Thoracic aorta (tissue), 2 donors: ENCODE data around the gene SSTR3. TPM values are rescaled to one million over a fixed set of nuclear protein-coding genes. Genes with fewer than 3 reads are reported as not detected.

Experiments used
- ATAC-seq: fragments of 150-250 bp; one replicate; pipeline ENCODE4 v1.8.0; 2017; ENCODE audit warnings: low read depth; ENCODE audit not compliant: insufficient number of reproducible peaks, low FRiP score
- DNase-seq: peaks from one replicate; pipeline ENCODE4 v3.0.0-alpha.2; 2020; ENCODE audit warnings: low spot score
- H3K27ac ChIP-seq, 2 donors: fragments of 200-600 bp; sonication (generic); 1 replicate in 1 of 2; 2 replicates in 1 of 2; pipeline ENCODE4 v1.5.1; 2016; ENCODE audit warnings: mild to moderate bottlenecking in 2 of 2, moderate library complexity in 2 of 2
- H3K27me3 ChIP-seq: fragments of 200-600 bp; sonication (generic); replicated peaks from 2 replicates; pipeline ENCODE4 v1.6.0; 2016; ENCODE audit warnings: mild to moderate bottlenecking; ENCODE audit not compliant: insufficient read depth
- H3K36me3 ChIP-seq: fragments of 200-600 bp; sonication (generic); one replicate; pipeline ENCODE4 v1.5.1; 2016
- H3K4me1 ChIP-seq, 2 donors: fragments of 200-600 bp; sonication (generic); 1 replicate in 1 of 2; 2 replicates in 1 of 2; pipeline versions ENCODE4 v1.5.1 to v1.6.0; 2016; ENCODE audit warnings: low read depth in 2 of 2, mild to moderate bottlenecking in 1 of 2; ENCODE audit not compliant: control insufficient read depth in 1 of 2
- H3K4me3 ChIP-seq: fragments of 200-600 bp; sonication (generic); 2 replicates; pipeline ENCODE4 v1.5.1; 2016; ENCODE audit warnings: mild to moderate bottlenecking
- H3K9me3 ChIP-seq: fragments of 200-600 bp; sonication (generic); 2 replicates; pipeline ENCODE4 v1.5.1; 2016
- CTCF ChIP-seq: fragments of 200-600 bp; sonication (generic); IDR thresholded peaks from one replicate; pipeline ENCODE4 v1.5.1; 2019; ENCODE audit warnings: antibody characterized with exemption
- total RNA-seq, 2 donors: library from RNA; depleted of rRNA; stranded (reverse); fragments of >200 nt; gene quantifications; one replicate each; pipeline versions ENCODE4 v1.1.0 to v1.2.3, GENCODE V29; 2016

The SSTR3 gene
- total RNA-seq, 2 donors from 2014 or later, result not detected

GRCh38 chr22:37183432-37184379, 28.6 kb downstream of the SSTR3 start:
- ATAC-seq (no peak), DNase-seq (no peak)
- Histone ChIP-seq H3K27me3 (no peaks in the 10 kb centered on the region), H3K27ac (no peak overlapping the region), H3K9me3 (no peaks in the 10 kb centered on the region), H3K4me3 (no peak overlapping the region), H3K4me1 (peaks cover 21 to 22% of the 10 kb centered on the region in 2 donors), H3K36me3 (no peaks in the 10 kb centered on the region)
- no peak for TF ChIP-seq CTCF

DNA sequence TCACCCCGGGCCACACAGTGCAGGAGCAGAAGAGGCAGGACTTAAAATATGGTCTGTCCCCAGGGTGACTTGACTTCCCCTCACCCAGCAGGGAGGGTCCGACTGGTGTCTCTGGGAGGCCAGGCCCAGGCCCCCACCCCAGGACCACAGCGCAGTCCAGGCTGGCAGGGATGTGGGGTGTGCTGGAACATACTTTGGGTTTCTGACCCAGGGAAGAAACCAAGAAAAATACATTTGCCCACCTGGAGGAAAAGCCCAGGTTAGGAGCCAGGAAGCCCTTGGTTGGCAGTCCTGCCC, 29.4 kb downstream of the SSTR3 start:
- no peaks in the 10 kb centered on the region for H3K27me3 ChIP-seq
- no peak for ATAC-seq
- H3K4me1 ChIP-seq, result peaks cover 13 to 14% of the 10 kb centered on the region in 2 donors
- no peaks in the 10 kb centered on the region for H3K9me3 ChIP-seq
- H3K36me3 ChIP-seq, result no peaks in the 10 kb centered on the region
- DNase-seq, result no peak
- TF ChIP-seq CTCF, result no peak
- H3K27ac ChIP-seq, result no peak overlapping the region
- no peak overlapping the region for H3K4me3 ChIP-seq

DNA sequence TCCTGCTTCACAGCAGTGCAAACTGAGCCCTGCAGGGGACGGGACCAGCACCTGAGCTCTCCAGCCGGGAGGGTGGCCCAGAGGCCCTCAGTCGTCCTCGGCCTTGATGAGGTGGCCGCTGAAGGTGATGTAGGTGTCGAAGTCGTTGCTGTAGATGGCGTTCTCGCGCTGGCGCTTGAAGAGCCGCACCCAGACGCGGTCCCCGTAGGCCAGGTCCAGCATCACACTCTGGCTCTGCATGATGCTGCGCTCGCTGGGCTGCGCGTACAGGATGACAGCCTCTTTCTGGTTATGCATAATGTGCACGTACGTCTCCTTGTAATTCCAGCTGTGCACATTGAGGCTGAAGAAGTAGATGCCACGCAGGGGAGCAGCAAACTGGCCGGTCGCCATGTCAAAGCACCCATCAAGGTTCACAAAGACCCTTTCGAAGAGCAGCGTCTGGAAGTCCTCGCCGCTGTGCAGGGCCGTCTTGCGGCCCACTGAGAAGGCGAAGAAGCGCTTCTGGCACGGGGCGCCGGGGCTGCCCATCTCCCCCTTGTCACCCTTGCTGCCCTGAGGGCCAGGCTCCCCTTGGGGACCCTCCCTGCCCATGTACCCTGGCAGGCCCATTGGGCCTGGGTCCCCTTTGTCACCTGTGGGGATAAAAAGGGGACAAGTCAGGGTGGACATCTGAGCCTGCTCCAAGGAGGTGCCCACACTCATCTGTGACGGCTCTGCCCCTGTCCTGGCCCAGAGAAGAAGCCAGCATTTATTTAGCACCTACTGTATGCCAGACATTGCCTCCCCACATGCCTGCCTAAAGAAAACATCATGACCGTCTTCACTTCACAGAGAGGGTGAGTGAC, 30.0 kb downstream of the SSTR3 start:
- TF ChIP-seq CTCF, result no peak
- no peaks in the 10 kb centered on the region for H3K27me3 ChIP-seq
- ATAC-seq (no peak), DNase-seq (no peak)
- peaks cover 8% of the 10 kb centered on the region in 2 donors for H3K4me1 ChIP-seq
- no peak overlapping the region for H3K4me3 ChIP-seq
- H3K27ac ChIP-seq, result no peak overlapping the region
- H3K36me3 ChIP-seq, result no peaks in the 10 kb centered on the region
- no peaks in the 10 kb centered on the region for H3K9me3 ChIP-seq

- Histone ChIP-seq H3K36me3 (no peaks in the 10 kb centered on the region), H3K27me3 (no peaks in the 10 kb centered on the region), H3K4me1 (peaks cover 2 to 6% of the 10 kb centered on the region in 2 donors), H3K27ac (no peak overlapping the region), H3K4me3 (no peak overlapping the region), H3K9me3 (no peaks in the 10 kb centered on the region)
- no peak for DNase-seq
- no peak for ATAC-seq
- TF ChIP-seq CTCF, result no peak
These were observed 30.6 kb downstream of the SSTR3 start for GRCh38 chr22:37181681-37182080.

- no peaks in the 10 kb centered on the region for H3K36me3 ChIP-seq
- ATAC-seq (no peak), DNase-seq (no peak)
- no peak overlapping the region for H3K27ac ChIP-seq
- no peak for TF ChIP-seq CTCF
- H3K9me3 ChIP-seq, result no peaks in the 10 kb centered on the region
- H3K27me3 ChIP-seq, result no peaks in the 10 kb centered on the region
- H3K4me1 ChIP-seq, result peaks cover 9 to 14% of the 10 kb centered on the region in 2 donors
- no peak overlapping the region for H3K4me3 ChIP-seq
These were observed 31.6 kb downstream of the SSTR3 start for GRCh38 chr22:37180531-37181231.
